Measurements from ENCODE around the gene RAB3IL1. TPM values are rescaled to one million over a fixed set of nuclear protein-coding genes. Genes with fewer than 3 reads are reported as not detected.

RAB3IL1 gene
- total RNA-seq, 1 experiment from 2014 or later, result 7.9 TPM

DNA sequence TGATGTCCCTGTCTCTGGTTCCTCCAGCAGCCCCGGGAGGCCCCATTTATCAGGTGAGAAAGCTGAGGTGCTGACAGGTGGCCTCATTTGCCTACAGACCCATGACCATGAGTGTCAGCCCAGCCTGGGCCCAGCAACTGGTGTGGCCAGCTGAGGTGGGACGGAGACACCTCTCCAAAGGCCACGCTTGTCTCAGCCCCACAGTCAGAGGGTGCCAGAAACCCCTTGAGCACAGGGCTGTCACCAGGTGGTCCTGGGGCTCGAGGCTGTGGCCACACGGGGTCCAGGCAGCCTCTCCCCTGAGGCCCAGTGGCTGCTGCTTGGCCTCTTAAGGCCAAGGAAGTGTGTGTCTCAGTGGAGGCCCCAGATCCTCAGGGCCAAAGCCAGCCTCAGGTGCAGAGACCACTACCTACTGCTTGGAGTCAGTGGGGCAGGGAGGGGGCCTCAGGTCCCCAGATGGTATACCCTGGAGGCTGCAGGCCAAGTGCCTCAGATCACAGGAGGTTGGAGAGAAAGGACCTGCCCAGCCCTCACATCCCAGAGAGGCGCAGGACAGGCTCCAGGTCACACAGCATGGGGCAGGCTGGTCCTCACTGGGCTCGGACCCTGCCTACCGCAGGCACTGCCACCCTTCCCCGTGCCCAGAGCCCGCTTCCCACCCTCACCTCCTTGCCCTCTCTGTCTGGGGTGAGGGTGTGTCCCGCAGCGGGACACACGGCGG, 11.4 kb downstream of the RAB3IL1 start:
- Histone ChIP-seq H3K9me3 (ENCODE audit: low read length) (no peaks in the 10 kb centered on the region), H3F3A (ENCODE audit: low read length, unreplicated experiment) (no peaks in the 10 kb centered on the region), H3K27ac (ENCODE audit: low read length) (no peak overlapping the region), H3K4me1 (ENCODE audit: insufficient read depth, low read length) (no peaks in the 10 kb centered on the region), H3K4me2 (ENCODE audit: low read length) (no peak overlapping the region), H3K9ac (ENCODE audit: low read length) (no peak overlapping the region), H3K79me2 (ENCODE audit: low read length) (no peaks in the 10 kb centered on the region), H3K9me2 (replicated peaks; ENCODE audit: low read length) (no peaks in the 10 kb centered on the region), H4K20me1 (ENCODE audit: low read length) (no peaks in the 10 kb centered on the region), H3K4me3 (ENCODE audit: low read length) (no peak overlapping the region), H3K36me3 (ENCODE audit: low read depth, low read length) (no peaks in the 10 kb centered on the region), H3K27me3 (ENCODE audit: low read length) (no peaks in the 10 kb centered on the region), H2AFZ (ENCODE audit: low read length) (no peak overlapping the region)
- CTCF ChIA-PET, result no interaction called here
- intact Hi-C loops (cut with micrococcal nuclease), result no loop called here
- POLR2A ChIA-PET (ENCODE audit: unreplicated experiment), result no interaction called here
- no TSS peak for BruUV-seq (replicated peaks)
- ATAC-seq (no peak), DNase-seq (no peak)
- TF ChIP-seq CTCF (conservative IDR thresholded peaks at IDR 0.05; ENCODE audit: low read depth, low read length) (no peak), EZH2 (IDR thresholded peaks at IDR 0.05; ENCODE audit: low read length, unreplicated experiment) (no peak), EZH2phosphoT487 (IDR thresholded peaks at IDR 0.05; ENCODE audit: borderline replicate concordance, low read length) (no peak)

DNA sequence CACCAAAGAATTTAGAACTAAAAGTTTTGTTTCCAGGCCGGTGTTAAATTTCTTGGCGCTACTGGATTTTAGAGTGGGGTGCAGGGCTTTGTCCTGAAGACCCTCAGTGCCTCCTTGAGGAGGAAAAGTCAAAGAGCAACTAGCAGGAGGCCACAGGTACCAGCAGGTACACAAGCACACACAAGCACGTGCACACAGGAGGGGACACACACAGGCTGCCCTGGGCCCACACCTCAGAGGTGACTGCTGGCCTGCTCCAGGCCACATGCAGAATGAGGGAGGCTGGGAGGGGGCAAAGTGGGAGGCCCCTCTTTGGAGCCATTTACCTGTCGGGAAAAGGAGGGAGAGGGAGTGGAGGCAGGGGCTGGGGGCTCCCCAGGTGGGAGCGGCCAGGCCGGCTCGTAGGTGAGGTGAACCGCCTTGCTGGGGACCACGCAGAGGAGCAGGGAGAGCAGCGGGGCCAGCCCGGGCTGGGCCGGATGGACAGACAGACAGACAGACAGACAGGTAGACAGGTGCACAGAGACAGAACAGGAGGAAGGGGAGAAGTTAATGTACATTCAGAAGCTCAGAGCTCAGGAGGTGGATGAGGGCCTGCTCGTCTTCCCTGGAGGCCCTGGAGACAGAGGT, 12.2 kb downstream of the RAB3IL1 start:
- H2AFZ ChIP-seq (ENCODE audit: low read length), result no peak overlapping the region
- H3K9me3 ChIP-seq (ENCODE audit: low read length), result no peaks in the 10 kb centered on the region
- H3K4me2 ChIP-seq (ENCODE audit: low read length), result no peak overlapping the region
- no peak for TF ChIP-seq EZH2 (IDR thresholded peaks at IDR 0.05; ENCODE audit: low read length, unreplicated experiment)
- TF ChIP-seq CTCF (conservative IDR thresholded peaks at IDR 0.05; ENCODE audit: low read depth, low read length), result no peak
- TF ChIP-seq EZH2phosphoT487 (IDR thresholded peaks at IDR 0.05; ENCODE audit: borderline replicate concordance, low read length), result no peak
- DNase-seq (no peak), ATAC-seq (no peak)
- no peaks in the 10 kb centered on the region for H3K9me2 ChIP-seq (replicated peaks; ENCODE audit: low read length)
- no peaks in the 10 kb centered on the region for H3K36me3 ChIP-seq (ENCODE audit: low read depth, low read length)
- ChIA-PET CTCF (interaction anchor here (1.5 kb wide), 1 partner anchor 177 kb away, joined by 4 read pairs; no protein-coding TSS in a partner anchor), POLR2A (ENCODE audit: unreplicated experiment) (no interaction called here)
- H4K20me1 ChIP-seq (ENCODE audit: low read length), result no peaks in the 10 kb centered on the region
- H3K4me1 ChIP-seq (ENCODE audit: insufficient read depth, low read length), result no peaks in the 10 kb centered on the region
- H3K27ac ChIP-seq (ENCODE audit: low read length), result no peak overlapping the region
- H3K4me3 ChIP-seq (ENCODE audit: low read length), result no peak overlapping the region
- no peaks in the 10 kb centered on the region for H3K79me2 ChIP-seq (ENCODE audit: low read length)
- H3F3A ChIP-seq (ENCODE audit: low read length, unreplicated experiment), result no peaks in the 10 kb centered on the region
- no peaks in the 10 kb centered on the region for H3K27me3 ChIP-seq (ENCODE audit: low read length)
- BruUV-seq (replicated peaks), result no TSS peak
- no peak overlapping the region for H3K9ac ChIP-seq (ENCODE audit: low read length)
- intact Hi-C loops (cut with micrococcal nuclease), result no loop called here

- no peak for ATAC-seq
- Histone ChIP-seq H3K4me3 (ENCODE audit: low read length) (no peak overlapping the region), H3F3A (ENCODE audit: low read length, unreplicated experiment) (no peaks in the 10 kb centered on the region), H4K20me1 (ENCODE audit: low read length) (no peaks in the 10 kb centered on the region), H3K79me2 (ENCODE audit: low read length) (no peaks in the 10 kb centered on the region), H2AFZ (ENCODE audit: low read length) (no peak overlapping the region), H3K4me1 (ENCODE audit: insufficient read depth, low read length) (no peaks in the 10 kb centered on the region), H3K9me2 (replicated peaks; ENCODE audit: low read length) (no peaks in the 10 kb centered on the region), H3K9ac (ENCODE audit: low read length) (no peak overlapping the region), H3K9me3 (ENCODE audit: low read length) (no peaks in the 10 kb centered on the region), H3K27ac (ENCODE audit: low read length) (no peak overlapping the region), H3K4me2 (ENCODE audit: low read length) (no peak overlapping the region), H3K36me3 (ENCODE audit: low read depth, low read length) (no peaks in the 10 kb centered on the region), H3K27me3 (ENCODE audit: low read length) (no peaks in the 10 kb centered on the region)
- ChIA-PET CTCF (interaction anchor here (1.5 kb wide), 1 partner anchor 177 kb away, joined by 4 read pairs; no protein-coding TSS in a partner anchor), POLR2A (ENCODE audit: unreplicated experiment) (no interaction called here)
- intact Hi-C loops (cut with micrococcal nuclease), result no loop called here
- no peak for TF ChIP-seq EZH2phosphoT487 (IDR thresholded peaks at IDR 0.05; ENCODE audit: borderline replicate concordance, low read length)
- TF ChIP-seq CTCF (conservative IDR thresholded peaks at IDR 0.05; ENCODE audit: low read depth, low read length), result no peak
- no peak for TF ChIP-seq EZH2 (IDR thresholded peaks at IDR 0.05; ENCODE audit: low read length, unreplicated experiment)
- BruUV-seq (replicated peaks), result no TSS peak
- DNase-seq, result no peak
These were observed 12.8 kb downstream of the RAB3IL1 start for GRCh38 chr11:61904539-61905048.
